GM12892 (cell line): ENCODE results near the gene NIPBL.

Experiments
- DNase-seq: peaks from one replicate; pipeline ENCODE4 v3.0.0; 2011; ENCODE audit not compliant: insufficient read length
- FAIRE-seq: peaks from 2 replicates; lab custom pipeline; 2011; peaks lifted over from hg19 to GRCh38; lab: Jason Lieb, UNC
- POLR2A ChIP-seq: IDR thresholded peaks from 2 replicates; pipeline ENCODE4 v1.6.1; 2011; ENCODE audit warnings: low read depth, low read length, control low read depth
- POLR2AphosphoS5 ChIP-seq: IDR thresholded peaks from 2 replicates; pipeline ENCODE4 v1.6.1; 2011; ENCODE audit warnings: low read depth, low read length, control low read depth
- TAF1 ChIP-seq: IDR thresholded peaks from 2 replicates; pipeline ENCODE4 v1.6.1; 2011; ENCODE audit warnings: low read depth, mild to moderate bottlenecking, control low read depth, low read length, borderline replicate concordance

NIPBL gene

GRCh38 chr5:37028910-37029309 is 152.3 kb downstream of the NIPBL start:
- FAIRE-seq = no peak
- TF ChIP-seq TAF1 (no peak), POLR2AphosphoS5 (no peak)
- DNase-seq = no peak

- FAIRE-seq (no peak), DNase-seq (no peak)
- TF ChIP-seq POLR2AphosphoS5 (no peak), TAF1 (no peak), POLR2A (no peak)
These were observed 152.9 kb downstream of the NIPBL start for GRCh38 chr5:37029436-37029835.

- FAIRE-seq (no peak), DNase-seq (no peak)
- TF ChIP-seq POLR2A = no peak
- TF ChIP-seq POLR2AphosphoS5 = no peak
- no peak for TF ChIP-seq TAF1
These were observed 158.4 kb downstream of the NIPBL start for GRCh38 chr5:37034955-37035354.

GRCh38 chr5:37037840-37038239 is 161.3 kb downstream of the NIPBL start:
- FAIRE-seq = peak; percentile 67
- DNase-seq = no peak
- no peak for TF ChIP-seq POLR2A
- TF ChIP-seq POLR2AphosphoS5 = no peak
- no peak for TF ChIP-seq TAF1

- DNase-seq (no peak), FAIRE-seq (no peak)
- TF ChIP-seq POLR2AphosphoS5 = no peak
- no peak for TF ChIP-seq TAF1
These were observed 163.3 kb downstream of the NIPBL start for GRCh38 chr5:37039824-37040223.

GRCh38 chr5:37043693-37044092 is 167.1 kb downstream of the NIPBL start:
- no peak for DNase-seq

GRCh38 chr5:37044120-37044519 is 167.6 kb downstream of the NIPBL start:
- FAIRE-seq (no peak), DNase-seq (no peak)
- TF ChIP-seq TAF1 (no peak), POLR2AphosphoS5 (no peak), POLR2A (no peak)

More at GRCh38 chr5:37043693-37044092, 167.1 kb downstream of the NIPBL start:
- FAIRE-seq = peak; percentile 27
- TF ChIP-seq POLR2A (no peak), TAF1 (no peak), POLR2AphosphoS5 (no peak)

- FAIRE-seq (no peak), DNase-seq (no peak)
- TF ChIP-seq TAF1 = no peak
- no peak for TF ChIP-seq POLR2A
- no peak for TF ChIP-seq POLR2AphosphoS5
These were observed 169.1 kb downstream of the NIPBL start for GRCh38 chr5:37045703-37046102.

- no peak for DNase-seq
- TF ChIP-seq TAF1 (no peak), POLR2A (no peak), POLR2AphosphoS5 (no peak)
- no peak for FAIRE-seq
These were observed 171.4 kb downstream of the NIPBL start for GRCh38 chr5:37047947-37048346.

GRCh38 chr5:37054391-37054790 is 177.8 kb downstream of the NIPBL start:
- FAIRE-seq (no peak), DNase-seq (no peak)
- TF ChIP-seq POLR2A = no peak
- no peak for TF ChIP-seq POLR2AphosphoS5
- TF ChIP-seq TAF1 = no peak

- DNase-seq = no peak
- TF ChIP-seq POLR2AphosphoS5 (no peak), TAF1 (no peak), POLR2A (no peak)
- FAIRE-seq = no peak
These were observed 178.9 kb downstream of the NIPBL start for GRCh38 chr5:37055383-37055990.

- DNase-seq (no peak), FAIRE-seq (no peak)
- no peak for TF ChIP-seq POLR2A
- TF ChIP-seq TAF1 = no peak
- TF ChIP-seq POLR2AphosphoS5 = no peak
These were observed 180.2 kb downstream of the NIPBL start for GRCh38 chr5:37056762-37057161.

GRCh38 chr5:37060030-37060429 is 183.5 kb downstream of the NIPBL start:
- DNase-seq (no peak), FAIRE-seq (no peak)
- TF ChIP-seq TAF1 (no peak), POLR2AphosphoS5 (no peak), POLR2A (no peak)

GRCh38 chr5:37063739-37064138 is 187.2 kb downstream of the NIPBL start:
- no peak for FAIRE-seq
- TF ChIP-seq POLR2A (no peak), TAF1 (no peak), POLR2AphosphoS5 (no peak)
- no peak for DNase-seq
